Transverse colon (tissue), 4 donors: Measurements from ENCODE around the gene TTC1.

ENCODE experiments used
- CTCF ChIP-seq, 5 experiments: fragments of 200-600 bp in 3 of 5; fragments of 450-650 bp in 2 of 5; sonication (generic) in 3 of 5; IDR thresholded peaks; 1 replicate in 2 of 5; 2 replicates in 3 of 5; pipeline ENCODE4 v1.5.1; 2016 to 2017; ENCODE audit warnings: antibody characterized with exemption in 5 of 5, inconsistent platforms in 3 of 5, mild to moderate bottlenecking in 2 of 5, moderate library complexity in 1 of 5
- EP300 ChIP-seq: sonication (generic); formaldehyde crosslinking; IDR thresholded peaks from one replicate; pipeline ENCODE4 v1.6.1; 2017; ENCODE audit warnings: antibody characterized with exemption, low read depth
- POLR2AphosphoS5 ChIP-seq, 3 donors: sonication (generic); formaldehyde crosslinking; IDR thresholded peaks; one replicate each; pipeline ENCODE4 v1.6.1; 2016; ENCODE audit warnings: antibody characterized with exemption in 3 of 3

- TF ChIP-seq POLR2AphosphoS5 (IDR thresholded peaks at IDR 0.05) (peak in 1 of 3 donors; percentile 21), EP300 (no peak), CTCF (IDR thresholded peaks at IDR 0.05) (no peak)
These were observed 73.9 kb downstream of the TTC1 start for GRCh38 chr5:160082614-160083500.
